HCT116 (cell line): Measurements from ENCODE around the gene SMNDC1. TPM values are rescaled to one million over a fixed set of nuclear protein-coding genes. Genes with fewer than 3 reads are reported as not detected.

ENCODE experiments used
- ATAC-seq: fragments of 200-7000 bp; cut with Tn5 transposase; 2 replicates; pipeline ENCODE4 v1.9.1; 2020; ENCODE audit warnings: mild to moderate bottlenecking, moderate library complexity
- BruUV-seq: library from RNA; stranded (reverse); fragments of 400-500 nt; replicated peaks from 2 replicates; lab custom pipeline; 2021; lab: Mats Ljungman, UMichigan
- CTCF ChIA-PET: fragments of 300-600 bp; sonication (Branson Sonifier 250); formaldehyde crosslinking; loops from one replicate; lab custom pipeline; 2021; ENCODE audit warnings: antibody characterized with exemption; lab: Charles Lee
- POLR2A ChIA-PET: fragments of 300-600, 350-600 bp; sonication (Branson Sonifier 250); formaldehyde crosslinking; loops from one replicate; lab custom pipeline; 2021; ENCODE audit warnings: antibody characterized with exemption; lab: Charles Lee
- RAD21 ChIA-PET, 2 experiments: fragments of 300-600 bp; sonication (Branson Sonifier 250); formaldehyde crosslinking; loops; one replicate each; lab custom pipeline; 2023; ENCODE audit warnings: low total read pairs in 2 of 2; ENCODE audit not compliant: uncharacterized antibody in 2 of 2, unreplicated experiment in 2 of 2, low non-redundant PET in 1 of 2; lab: Charles Lee
- DNase-seq: peaks from one replicate; pipeline ENCODE4 v3.0.0-alpha.2; 2010; ENCODE audit warnings: low read depth, low spot score
- H2AFZ ChIP-seq: fragments of 200-600 bp; shearing (Covaris generic), sonication (generic); 2 replicates; pipeline ENCODE4 v1.6.1; 2017; ENCODE audit warnings: low read depth, mixed run types, mixed read lengths, antibody characterized with exemption, low read length; ENCODE audit not compliant: poor library complexity, severe bottlenecking
- H3K27ac ChIP-seq: 2 replicates; pipeline ENCODE4 v1.5.1; 2012; ENCODE audit warnings: low read depth, low read length
- H3K27me3 ChIP-seq: fragments of 200-600 bp; sonication (generic); 2 replicates; pipeline ENCODE4 v1.6.1; 2016; ENCODE audit warnings: mixed run types, low read length, mixed read lengths; ENCODE audit not compliant: insufficient read depth
- H3K36me3 ChIP-seq, 2 experiments: fragments of 200-500 bp in 1 of 2; fragments of 200-600 bp in 1 of 2; sonication (Bioruptor generic) in 1 of 2; sonication (generic) in 1 of 2; 2 replicates each; pipeline versions ENCODE4 v1.5.1 to v1.6.1; 2014 to 2016; ENCODE audit warnings: low read length in 2 of 2, inconsistent platforms in 1 of 2, mixed read lengths in 1 of 2, mixed run types in 1 of 2; ENCODE audit not compliant: insufficient read depth in 2 of 2, control insufficient read depth in 1 of 2
- H3K4me1 ChIP-seq, 2 experiments: fragments of 200-600 bp in 1 of 2; sonication (generic) in 1 of 2; 2 replicates each; pipeline versions ENCODE4 v1.5.1 to v1.6.1; 2012 to 2017; ENCODE audit warnings: low read length in 2 of 2, inconsistent platforms in 1 of 2, mild to moderate bottlenecking in 1 of 2, mixed read lengths in 1 of 2, mixed run types in 1 of 2, moderate library complexity in 1 of 2; ENCODE audit not compliant: insufficient read depth in 2 of 2, control insufficient read depth in 1 of 2
- H3K4me2 ChIP-seq: fragments of 200-600 bp; sonication (generic); 2 replicates; pipeline ENCODE4 v1.6.1; 2017; ENCODE audit warnings: mixed run types, low read length, mixed read lengths
- H3K4me3 ChIP-seq, 2 experiments: fragments of 200-600 bp in 1 of 2; sonication (generic) in 1 of 2; replicated peaks in 1 of 2; 2 replicates each; pipeline ENCODE4 v1.5.1; 2011 to 2016; ENCODE audit warnings: low read length in 2 of 2, control low read depth in 1 of 2, low read depth in 1 of 2, mild to moderate bottlenecking in 1 of 2, mixed read lengths in 1 of 2, mixed run types in 1 of 2
- H3K79me2 ChIP-seq: fragments of 200-600 bp; sonication (generic); 2 replicates; pipeline ENCODE4 v1.6.1; 2017; ENCODE audit warnings: mild to moderate bottlenecking, mixed run types, low read length, moderate library complexity, mixed read lengths; ENCODE audit not compliant: insufficient read depth
- H3K9ac ChIP-seq: fragments of 200-600 bp; sonication (generic); 2 replicates; pipeline ENCODE4 v1.6.1; 2016; ENCODE audit warnings: low read length, mixed read lengths
- H3K9me2 ChIP-seq: fragments of 200-600 bp; sonication (generic), shearing (Covaris generic); 2 replicates; pipeline ENCODE4 v1.6.1; 2017; ENCODE audit warnings: mixed run types, mild to moderate bottlenecking, moderate library complexity; ENCODE audit not compliant: insufficient read depth
- H3K9me3 ChIP-seq, 2 experiments: fragments of 200-500 bp in 1 of 2; fragments of 200-600 bp in 1 of 2; sonication (Bioruptor generic) in 1 of 2; sonication (generic) in 1 of 2; 2 replicates each; pipeline ENCODE4 v1.6.1; 2014 to 2017; ENCODE audit warnings: low read length in 2 of 2, mixed read lengths in 2 of 2, inconsistent platforms in 1 of 2, low read depth in 1 of 2, mild to moderate bottlenecking in 1 of 2, mixed run types in 1 of 2, moderate library complexity in 1 of 2; ENCODE audit not compliant: control insufficient read depth in 1 of 2, insufficient read depth in 1 of 2
- H4K20me1 ChIP-seq: fragments of 200-600 bp; sonication (generic), shearing (Covaris generic); 2 replicates; pipeline ENCODE4 v1.6.1; 2017; ENCODE audit warnings: mixed run types, mild to moderate bottlenecking, moderate library complexity; ENCODE audit not compliant: insufficient read depth
- CBX3 ChIP-seq: IDR thresholded peaks from 2 replicates; pipeline ENCODE4 v1.6.1; 2012; ENCODE audit warnings: low read depth
- CEBPB ChIP-seq: IDR thresholded peaks from 2 replicates; pipeline ENCODE4 v1.6.1; 2012; ENCODE audit warnings: low read depth
- EGR1 ChIP-seq: IDR thresholded peaks from 2 replicates; pipeline ENCODE4 v1.6.1; 2012; ENCODE audit warnings: low read depth
- ELF1 ChIP-seq: IDR thresholded peaks from 2 replicates; pipeline ENCODE4 v1.6.1; 2012; ENCODE audit warnings: low read depth, borderline replicate concordance
- EZH2 ChIP-seq: fragments of 200-600 bp; sonication (generic); IDR thresholded peaks from 2 replicates; pipeline ENCODE4 v1.6.1; 2017; ENCODE audit warnings: antibody characterized with exemption, mixed run types
- EZH2phosphoT487 ChIP-seq: fragments of 200-600 bp; IDR thresholded peaks from 2 replicates; pipeline ENCODE4 v1.6.1; 2018; ENCODE audit warnings: antibody characterized with exemption, borderline replicate concordance
- JUND ChIP-seq: IDR thresholded peaks from 2 replicates; pipeline ENCODE4 v1.6.1; 2012
- POLR2A ChIP-seq: IDR thresholded peaks from 2 replicates; pipeline ENCODE4 v1.7.0; 2011; ENCODE audit warnings: borderline replicate concordance; ENCODE audit not compliant: insufficient read depth, insufficient read length; ENCODE audit errors: extremely low read depth
- POLR2AphosphoS5 ChIP-seq: IDR thresholded peaks from 2 replicates; pipeline ENCODE4 v1.6.1; 2011; ENCODE audit warnings: mild to moderate bottlenecking, low read depth, low read length, moderate library complexity
- RAD21 ChIP-seq: IDR thresholded peaks from 2 replicates; pipeline ENCODE4 v1.6.1; 2012; ENCODE audit warnings: low read depth, mild to moderate bottlenecking
- SP1 ChIP-seq: IDR thresholded peaks from 2 replicates; pipeline ENCODE4 v1.6.1; 2012; ENCODE audit warnings: low read depth
- SRF ChIP-seq: IDR thresholded peaks from 2 replicates; pipeline ENCODE4 v1.6.1; 2012; ENCODE audit warnings: low read depth
- YY1 ChIP-seq: IDR thresholded peaks from 2 replicates; pipeline ENCODE4 v1.6.1; 2011; ENCODE audit warnings: low read length, low read depth, moderate library complexity, mild to moderate bottlenecking; ENCODE audit not compliant: insufficient replicate concordance; ENCODE audit errors: extremely low read depth
- ZFX ChIP-seq: fragments of 450-650 bp; IDR thresholded peaks from 2 replicates; pipeline ENCODE4 v1.6.1; 2017
- intact Hi-C: fragments of 100-400 bp; cut with micrococcal nuclease; formaldehyde crosslinking; loops from 2 replicates; pipeline ENCODE4 v1.10.0; 2022
- total RNA-seq: library from RNA; stranded (reverse); gene quantifications from one replicate; pipeline ENCODE4 v1.2.1, GENCODE V29; 2021; ENCODE audit not compliant: unreplicated experiment
- TF ChIP-seq, protein P1 (sequence below): IDR thresholded peaks from 2 replicates; pipeline ENCODE4 v1.6.1; 2012

SMNDC1 gene
- total RNA-seq, 1 experiment from 2014 or later: 61.7 TPM

- H3K27me3 ChIP-seq: no peaks in the 10 kb centered on the region
- ATAC-seq (no peak), DNase-seq (no peak)
- CTCF ChIA-PET: no interaction called here
- BruUV-seq: no TSS peak
- RAD21 ChIA-PET: no interaction called here
- H4K20me1 ChIP-seq: no peaks in the 10 kb centered on the region
- H3K79me2 ChIP-seq: no peaks in the 10 kb centered on the region
- no peak for TF ChIP-seq YY1
- no peak for TF ChIP-seq RAD21
- no peak for TF ChIP-seq EGR1
- TF ChIP-seq ZFX: no peak
- no peak overlapping the region for H3K27ac ChIP-seq
- H3K9me2 ChIP-seq: no peaks in the 10 kb centered on the region
- H3K9ac ChIP-seq: no peak overlapping the region
- no peak overlapping the region for H3K4me2 ChIP-seq
- POLR2A ChIA-PET: no interaction called here
- H3K36me3 ChIP-seq: no peaks in the 10 kb centered on the region
- intact Hi-C loops: no loop called here
- H3K4me3 ChIP-seq: no peak overlapping the region
- H2AFZ ChIP-seq: no peak overlapping the region
- peaks cover 15 to 19% of the 10 kb centered on the region in 2 experiments for H3K4me1 ChIP-seq
- H3K9me3 ChIP-seq: no peaks in the 10 kb centered on the region
These were observed 44.7 kb upstream of the SMNDC1 start for GRCh38 chr10:110349386-110349785.

GRCh38 chr10:110348336-110348735, 43.6 kb upstream of the SMNDC1 start:
- intact Hi-C loops: no loop called here
- POLR2A ChIA-PET: no interaction called here
- DNase-seq (no peak), ATAC-seq (no peak)
- H2AFZ ChIP-seq: no peak overlapping the region
- RAD21 ChIA-PET: no interaction called here
- H4K20me1 ChIP-seq: no peaks in the 10 kb centered on the region
- H3K27me3 ChIP-seq: no peaks in the 10 kb centered on the region
- no peak overlapping the region for H3K4me2 ChIP-seq
- no peaks in the 10 kb centered on the region for H3K79me2 ChIP-seq
- H3K36me3 ChIP-seq: no peaks in the 10 kb centered on the region
- no peak overlapping the region for H3K4me3 ChIP-seq
- no TSS peak for BruUV-seq
- TF ChIP-seq POLR2A (no peak), CBX3 (no peak), JUND (no peak), EZH2 (no peak), POLR2AphosphoS5 (no peak), RAD21 (no peak), SRF (no peak), CEBPB (no peak), YY1 (no peak), ELF1 (no peak), SP1 (no peak), EZH2phosphoT487 (no peak)
- TF ChIP-seq, protein P1, sequence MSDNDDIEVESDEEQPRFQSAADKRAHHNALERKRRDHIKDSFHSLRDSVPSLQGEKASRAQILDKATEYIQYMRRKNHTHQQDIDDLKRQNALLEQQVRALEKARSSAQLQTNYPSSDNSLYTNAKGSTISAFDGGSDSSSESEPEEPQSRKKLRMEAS: no peak
- H3K9ac ChIP-seq: no peak overlapping the region
- no peaks in the 10 kb centered on the region for H3K9me2 ChIP-seq
- CTCF ChIA-PET: no interaction called here
- no peaks in the 10 kb centered on the region for H3K9me3 ChIP-seq
- H3K27ac ChIP-seq: no peak overlapping the region
- peaks cover 5 to 8% of the 10 kb centered on the region in 2 experiments; a peak in 3 of 4 replicates for H3K4me1 ChIP-seq
